Fibroblast of skin of scalp (primary cell): ENCODE data around the gene PCDHGC5.

ENCODE experiments used
- DNase-seq: peaks from one replicate; pipeline ENCODE4 v3.0.0-alpha.2; 2013

Gene PCDHGC5

DNA sequence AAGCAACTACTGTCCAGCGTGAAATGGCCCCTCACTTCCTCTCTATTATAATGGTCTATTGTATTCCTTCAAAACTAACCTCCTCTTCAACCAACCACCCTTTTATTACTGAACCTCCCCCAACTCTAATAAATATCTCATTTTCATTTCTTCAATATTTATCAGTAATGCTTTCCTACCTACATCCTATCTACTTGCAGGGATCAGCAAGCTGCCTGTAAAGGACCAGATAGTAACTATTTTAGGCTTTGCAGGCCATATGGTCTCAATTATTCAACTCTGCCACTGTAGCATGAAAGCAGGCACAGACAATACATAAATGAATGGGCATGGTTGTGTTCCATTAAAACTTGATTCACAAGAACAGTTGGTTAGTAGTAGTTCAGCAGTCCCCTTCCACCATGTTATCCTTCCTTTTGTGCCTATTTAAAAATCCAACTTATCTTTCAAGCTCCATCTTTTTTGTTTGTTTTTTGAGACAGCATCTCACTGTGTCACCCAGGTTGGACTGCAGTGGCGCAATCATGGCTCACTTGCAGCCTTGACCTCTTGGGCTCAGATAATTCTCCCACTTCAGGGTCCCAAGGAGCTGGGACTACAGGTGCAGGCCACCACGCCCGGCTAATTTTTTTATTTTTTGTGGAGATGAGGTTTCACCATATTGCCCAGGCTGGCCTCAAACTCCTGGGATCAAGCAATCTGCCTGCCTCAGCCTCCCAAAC, 45.8 kb downstream of the PCDHGC5 start:
- no peak for DNase-seq
